GM12872 (cell line): ENCODE data around the gene SAV1.

Source experiments
- TF ChIP-seq, protein P1 (sequence below): IDR thresholded peaks from 3 replicates; pipeline ENCODE4 v1.5.1; 2011; ENCODE audit warnings: low read depth, mild to moderate bottlenecking, low read length, moderate library complexity; ENCODE audit not compliant: insufficient read depth

The SAV1 gene

DNA sequence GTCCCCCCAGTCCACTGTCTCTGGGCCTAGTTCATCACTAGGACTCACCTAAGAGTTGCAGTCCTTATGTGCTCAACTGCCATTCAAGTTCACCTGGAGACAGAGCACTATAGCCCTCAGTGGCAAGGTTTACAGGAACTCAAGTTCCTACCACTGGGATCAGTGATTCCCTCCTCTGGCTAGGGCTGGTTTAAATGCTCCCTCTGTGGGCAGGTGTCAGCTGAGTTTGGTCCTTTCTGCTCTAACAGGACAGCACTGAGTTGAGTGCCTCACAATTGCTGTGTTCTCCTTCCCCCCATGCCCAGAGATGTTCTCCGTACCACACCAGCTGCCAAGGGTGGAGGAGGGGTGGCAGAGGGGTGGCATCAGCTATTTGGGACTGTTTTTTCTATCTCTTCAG lies 20.8 kb upstream of the SAV1 start:
- TF ChIP-seq, protein P1, sequence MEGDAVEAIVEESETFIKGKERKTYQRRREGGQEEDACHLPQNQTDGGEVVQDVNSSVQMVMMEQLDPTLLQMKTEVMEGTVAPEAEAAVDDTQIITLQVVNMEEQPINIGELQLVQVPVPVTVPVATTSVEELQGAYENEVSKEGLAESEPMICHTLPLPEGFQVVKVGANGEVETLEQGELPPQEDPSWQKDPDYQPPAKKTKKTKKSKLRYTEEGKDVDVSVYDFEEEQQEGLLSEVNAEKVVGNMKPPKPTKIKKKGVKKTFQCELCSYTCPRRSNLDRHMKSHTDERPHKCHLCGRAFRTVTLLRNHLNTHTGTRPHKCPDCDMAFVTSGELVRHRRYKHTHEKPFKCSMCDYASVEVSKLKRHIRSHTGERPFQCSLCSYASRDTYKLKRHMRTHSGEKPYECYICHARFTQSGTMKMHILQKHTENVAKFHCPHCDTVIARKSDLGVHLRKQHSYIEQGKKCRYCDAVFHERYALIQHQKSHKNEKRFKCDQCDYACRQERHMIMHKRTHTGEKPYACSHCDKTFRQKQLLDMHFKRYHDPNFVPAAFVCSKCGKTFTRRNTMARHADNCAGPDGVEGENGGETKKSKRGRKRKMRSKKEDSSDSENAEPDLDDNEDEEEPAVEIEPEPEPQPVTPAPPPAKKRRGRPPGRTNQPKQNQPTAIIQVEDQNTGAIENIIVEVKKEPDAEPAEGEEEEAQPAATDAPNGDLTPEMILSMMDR: no peak

DNA sequence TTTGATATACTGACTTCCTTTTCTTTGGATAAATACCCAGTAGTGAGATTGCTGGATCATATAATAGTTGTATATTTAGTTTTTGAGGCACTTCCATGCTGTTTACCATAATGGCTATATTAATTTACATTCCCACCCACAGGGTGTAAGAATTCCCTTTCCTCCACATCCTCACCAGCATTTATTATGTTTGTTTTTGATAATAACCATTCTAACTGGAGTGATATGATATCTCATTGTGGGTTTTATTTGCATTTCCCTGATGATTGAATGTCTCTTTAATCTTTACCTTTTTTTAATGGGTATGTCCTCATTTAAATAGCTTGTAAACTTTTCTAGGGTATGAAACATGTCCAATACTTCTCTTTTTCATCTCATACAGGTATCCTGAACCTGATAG lies 11.6 kb upstream of the SAV1 start:
- TF ChIP-seq, protein P1: no peak

DNA sequence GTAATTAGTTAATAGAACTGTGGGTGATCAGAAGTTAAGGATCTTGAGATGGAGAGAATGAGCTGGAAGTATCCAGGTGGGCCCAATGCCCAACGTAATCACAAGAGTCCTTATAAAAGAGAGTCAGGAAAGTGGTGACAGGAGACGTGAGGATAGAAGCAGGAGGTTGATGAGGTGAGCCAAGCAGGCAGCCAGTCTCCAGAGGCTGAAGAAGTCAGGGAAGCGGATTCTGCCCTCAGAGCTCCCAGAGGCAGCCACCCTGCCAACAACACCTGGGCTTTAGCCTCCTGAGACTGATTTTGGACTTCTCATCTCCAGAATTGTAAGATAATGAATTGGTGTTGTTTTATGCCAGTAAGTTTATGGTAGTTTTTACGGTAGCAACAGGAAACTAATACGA lies 10.1 kb upstream of the SAV1 start:
- TF ChIP-seq, protein P1: no peak

DNA sequence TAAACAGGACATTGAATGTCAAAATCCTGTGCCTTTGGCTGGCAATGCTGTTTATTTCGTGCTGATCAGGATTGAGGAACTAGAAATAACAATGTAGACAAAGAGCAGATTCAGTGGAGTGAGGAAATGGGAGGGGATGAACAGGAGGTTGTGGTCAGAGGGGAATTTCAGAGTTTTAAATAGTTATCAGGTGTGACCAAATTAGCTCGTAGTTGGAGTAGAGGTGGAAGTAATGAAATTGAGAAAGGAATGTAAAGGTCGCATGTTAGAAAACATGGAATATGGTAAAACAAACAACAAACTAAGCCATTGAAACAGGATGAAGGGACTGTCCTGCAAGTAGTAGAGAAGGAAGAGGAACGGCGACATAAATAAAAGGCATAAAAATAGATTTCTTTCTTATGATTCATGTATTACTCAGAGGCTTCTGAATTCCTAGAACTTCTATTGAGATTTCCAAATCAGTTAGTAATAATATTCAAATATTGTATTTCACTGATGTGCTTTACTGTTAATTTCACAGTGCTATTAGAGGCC lies 9.5 kb upstream of the SAV1 start:
- TF ChIP-seq, protein P1: no peak

DNA sequence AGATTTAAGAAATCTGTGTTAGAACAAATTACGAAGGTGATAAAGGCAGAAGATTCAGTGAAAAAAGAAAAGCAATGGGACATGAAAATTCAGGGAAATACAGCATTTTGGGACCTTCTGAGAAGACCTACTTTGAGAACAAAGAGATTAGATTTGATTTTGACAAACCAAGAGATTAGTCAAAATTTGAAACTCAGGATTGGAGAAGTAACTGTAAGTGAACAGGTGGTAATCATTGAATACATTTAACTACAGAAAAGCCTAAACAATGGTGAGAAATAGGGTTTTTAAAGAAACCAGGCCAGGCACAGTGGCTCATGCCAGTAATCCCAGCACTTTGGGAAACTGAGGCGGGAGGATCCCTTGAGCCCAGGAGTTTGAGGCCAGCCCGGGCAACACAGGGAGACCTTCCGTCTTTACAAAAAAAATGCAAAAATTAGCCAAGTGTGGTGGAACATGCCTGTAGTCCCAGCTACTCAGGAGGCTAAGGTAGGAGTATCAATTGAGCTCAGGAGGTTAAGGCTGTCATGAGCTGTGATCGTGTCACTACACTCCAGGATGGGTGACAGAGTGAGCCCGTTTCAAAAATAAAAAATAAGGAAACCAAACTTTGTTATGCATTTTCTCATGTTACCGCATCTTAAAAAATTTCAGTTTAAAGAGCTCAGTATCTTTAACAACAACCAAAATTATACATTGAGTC lies 8.9 kb upstream of the SAV1 start:
- TF ChIP-seq, protein P1: no peak

DNA sequence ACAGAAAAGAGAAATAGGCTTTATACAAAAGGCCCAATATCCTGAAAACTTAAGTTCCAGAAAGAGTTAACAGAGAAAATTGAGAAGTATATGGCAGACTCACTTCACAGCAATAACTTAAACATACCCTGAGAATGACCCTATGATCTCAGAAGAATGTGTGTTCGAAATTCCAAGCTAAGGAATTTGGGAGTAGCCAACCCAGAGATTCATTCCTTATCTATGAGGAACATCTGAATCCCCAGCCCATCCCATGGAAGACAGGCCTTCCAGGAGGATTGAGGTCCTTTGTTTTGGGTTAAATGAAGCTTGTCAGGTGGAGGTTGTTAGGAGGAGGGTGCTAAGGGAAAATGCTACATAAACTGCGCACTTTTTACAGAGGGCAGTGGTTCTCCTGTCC lies 7.5 kb upstream of the SAV1 start:
- TF ChIP-seq, protein P1: 0 out of 3 replicates have a peak, but pooled peaks have one; percentile 1

DNA sequence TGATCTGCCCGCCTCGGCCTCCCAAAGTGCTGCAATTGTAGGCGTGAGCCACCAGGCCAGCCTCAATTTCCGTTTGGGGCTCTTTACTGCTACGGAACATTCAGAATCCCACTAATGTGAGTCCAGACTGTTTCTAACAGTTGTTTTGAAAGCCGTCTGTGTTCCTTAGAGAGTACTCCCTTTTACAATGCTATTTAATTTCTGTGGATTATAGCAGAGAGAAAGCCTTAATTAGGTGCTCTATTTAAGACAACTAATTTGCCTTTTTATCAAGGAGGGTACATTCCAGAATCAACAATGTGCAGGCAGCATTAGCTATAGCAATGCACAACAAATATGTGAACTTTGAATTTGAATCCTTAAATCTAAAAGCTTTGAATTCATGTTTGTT lies 2.8 kb upstream of the SAV1 start:
- TF ChIP-seq, protein P1: no peak
